Neural progenitor cell (in vitro differentiated cells): ENCODE results near the gene ZNF605. TPM values are rescaled to one million over a fixed set of nuclear protein-coding genes. Genes with fewer than 3 reads are reported as not detected.
A peak's percentile ranks its signal among the peaks of the same experiment; 100 is the strongest.

Experiments used
- DNase-seq: peaks from one replicate; pipeline ENCODE4 v3.0.0-alpha.2; 2016; ENCODE audit warnings: low spot score
- H2AFZ ChIP-seq: fragments of 200-600 bp; sonication (generic); replicated peaks from 2 replicates; pipeline ENCODE4 v1.6.1; 2016; ENCODE audit warnings: antibody characterized with exemption
- H3F3A ChIP-seq: fragments of 200-600 bp; sonication (generic); 2 replicates; pipeline ENCODE4 v1.6.1; 2016; ENCODE audit warnings: antibody characterized with exemption, low read depth
- H3K27ac ChIP-seq: fragments of 200-600 bp; sonication (generic); 2 replicates; pipeline ENCODE4 v1.5.1; 2016; ENCODE audit warnings: mild to moderate bottlenecking
- H3K27me3 ChIP-seq: fragments of 200-600 bp; sonication (generic); 2 replicates; pipeline ENCODE4 v1.6.1; 2016; ENCODE audit warnings: mild to moderate bottlenecking, moderate library complexity
- H3K36me3 ChIP-seq: fragments of 200-600 bp; sonication (generic); 2 replicates; pipeline ENCODE4 v1.5.1; 2016
- H3K4me1 ChIP-seq: fragments of 200-600 bp; sonication (generic); 2 replicates; pipeline ENCODE4 v1.6.1; 2016; ENCODE audit warnings: mixed run types
- H3K4me2 ChIP-seq: fragments of 200-600 bp; sonication (generic); 2 replicates; pipeline ENCODE4 v1.6.1; 2016
- H3K4me3 ChIP-seq: fragments of 200-600 bp; sonication (generic); 2 replicates; pipeline ENCODE4 v1.5.1; 2016
- H3K79me2 ChIP-seq: fragments of 200-600 bp; sonication (generic); 2 replicates; pipeline ENCODE4 v1.6.1; 2016; ENCODE audit warnings: low read depth
- H3K9ac ChIP-seq: fragments of 200-600 bp; sonication (generic); 2 replicates; pipeline ENCODE4 v1.6.1; 2016
- H3K9me3 ChIP-seq: fragments of 200-600 bp; sonication (generic); 2 replicates; pipeline ENCODE4 v1.5.1; 2016; ENCODE audit warnings: low read depth
- H4K20me1 ChIP-seq: fragments of 200-600 bp; sonication (generic); 2 replicates; pipeline ENCODE4 v1.6.1; 2016; ENCODE audit warnings: low read depth
- H3K27ac Mint-ChIP-seq: 3 replicates; pipeline ENCODE4 v1.8.0; 2021; ENCODE audit warnings: mixed read lengths
- H3K27me3 Mint-ChIP-seq: 2 replicates; pipeline ENCODE4 v1.8.0; 2022; ENCODE audit warnings: low read depth, mild to moderate bottlenecking, inconsistent platforms, moderate library complexity, mixed read lengths; ENCODE audit not compliant: insufficient read depth
- H3K36me3 Mint-ChIP-seq: 3 replicates; pipeline ENCODE4 v1.8.0; 2021; ENCODE audit warnings: mixed read lengths
- H3K4me1 Mint-ChIP-seq: 3 replicates; pipeline ENCODE4 v1.8.0; 2021; ENCODE audit warnings: mixed read lengths
- H3K4me3 Mint-ChIP-seq: 3 replicates; pipeline ENCODE4 v1.8.0; 2021; ENCODE audit warnings: mild to moderate bottlenecking, moderate library complexity, mixed read lengths
- H3K9me3 Mint-ChIP-seq: 3 replicates; pipeline ENCODE4 v1.8.0; 2020; ENCODE audit warnings: mixed read lengths
- CTCF ChIP-seq: fragments of 200-600 bp; sonication (generic); IDR thresholded peaks from 2 replicates; pipeline ENCODE4 v1.5.1; 2017; ENCODE audit warnings: antibody characterized with exemption, mild to moderate bottlenecking
- EZH2 ChIP-seq: fragments of 200-600 bp; sonication (generic); IDR thresholded peaks from 2 replicates; pipeline ENCODE4 v1.6.1; 2017; ENCODE audit warnings: antibody characterized with exemption, mild to moderate bottlenecking, moderate library complexity
- EZH2phosphoT487 ChIP-seq: fragments of 200-600 bp; sonication (generic); IDR thresholded peaks from 2 replicates; pipeline ENCODE4 v1.6.1; 2017; ENCODE audit warnings: antibody characterized with exemption
- total RNA-seq: library from RNA; depleted of rRNA; stranded (reverse); fragments of >200 nt; gene quantifications from 2 replicates; pipeline ENCODE4 v1.2.3, GENCODE V29; 2015; ENCODE audit warnings: low replicate concordance

ZNF605 gene
- total RNA-seq, 1 donor from 2014 or later, result 28.8 TPM

GRCh38 chr12:132904718-132905328 lies 51.3 kb downstream of the ZNF605 start:
- Histone ChIP-seq H3K27me3 (peaks cover 37% of the 10 kb centered on the region), H3K27ac (no peak overlapping the region), H3K4me1 (peaks cover 4% of the 10 kb centered on the region), H3K9me3 (no peaks in the 10 kb centered on the region), H4K20me1 (no peaks in the 10 kb centered on the region), H3K79me2 (no peaks in the 10 kb centered on the region), H3F3A (peaks cover 24% of the 10 kb centered on the region), H3K9ac (no peak overlapping the region), H3K4me2 (no peak overlapping the region), H3K4me3 (no peak overlapping the region), H2AFZ (peak overlapping the region; percentile 73), H3K36me3 (no peaks in the 10 kb centered on the region)
- H3K4me3 Mint-ChIP-seq, result no peak overlapping the region
- peak; percentile 90 for DNase-seq
- H3K27ac Mint-ChIP-seq, result no peak overlapping the region
- peaks cover 2% of the 10 kb centered on the region for H3K27me3 Mint-ChIP-seq
- H3K9me3 Mint-ChIP-seq, result peaks cover 41% of the 10 kb centered on the region
- no peaks in the 10 kb centered on the region for H3K4me1 Mint-ChIP-seq
- H3K36me3 Mint-ChIP-seq, result peaks cover 7% of the 10 kb centered on the region
- TF ChIP-seq EZH2phosphoT487, result no peak
- TF ChIP-seq EZH2, result no peak
- TF ChIP-seq CTCF, result peak; percentile 85

- Histone ChIP-seq H3K4me2 (no peak overlapping the region), H3K27ac (no peak overlapping the region), H4K20me1 (no peaks in the 10 kb centered on the region), H3K27me3 (no peaks in the 10 kb centered on the region), H3K9ac (no peak overlapping the region), H3F3A (no peaks in the 10 kb centered on the region), H3K9me3 (no peaks in the 10 kb centered on the region), H3K36me3 (no peaks in the 10 kb centered on the region), H3K4me1 (no peaks in the 10 kb centered on the region), H3K79me2 (no peaks in the 10 kb centered on the region), H2AFZ (no peak overlapping the region), H3K4me3 (no peak overlapping the region)
- no peak for DNase-seq
- Mint-ChIP-seq H3K36me3 (peaks cover 3% of the 10 kb centered on the region), H3K27me3 (no peaks in the 10 kb centered on the region), H3K4me1 (no peaks in the 10 kb centered on the region), H3K9me3 (peaks cover 27% of the 10 kb centered on the region), H3K4me3 (no peak overlapping the region), H3K27ac (no peak overlapping the region)
- TF ChIP-seq EZH2, result no peak
These were observed 57.1 kb downstream of the ZNF605 start for GRCh38 chr12:132899033-132899432.

GRCh38 chr12:132888852-132889251 lies 67.3 kb downstream of the ZNF605 start:
- peak overlapping the region; percentile 97 for H3K4me3 ChIP-seq
- H3K9ac ChIP-seq, result no peak overlapping the region
- Mint-ChIP-seq H3K9me3 (peaks cover 57% of the 10 kb centered on the region), H3K4me1 (peaks cover 7% of the 10 kb centered on the region), H3K27me3 (peaks cover 5% of the 10 kb centered on the region), H3K4me3 (peak overlapping the region; percentile 77), H3K36me3 (peaks cover 23% of the 10 kb centered on the region), H3K27ac (no peak overlapping the region)
- no peak overlapping the region for H3K27ac ChIP-seq
- no peak for TF ChIP-seq EZH2phosphoT487
- H3K27me3 ChIP-seq, result no peaks in the 10 kb centered on the region
- H3K4me2 ChIP-seq, result peak overlapping the region; percentile 84
- peaks cover 26% of the 10 kb centered on the region for H3F3A ChIP-seq
- no peaks in the 10 kb centered on the region for H3K36me3 ChIP-seq
- peaks cover 14% of the 10 kb centered on the region for H3K79me2 ChIP-seq
- H3K4me1 ChIP-seq, result peaks cover 12% of the 10 kb centered on the region
- H4K20me1 ChIP-seq, result no peaks in the 10 kb centered on the region
- H2AFZ ChIP-seq, result peak overlapping the region; percentile 59
- H3K9me3 ChIP-seq, result no peaks in the 10 kb centered on the region
- DNase-seq, result peak; percentile 51

- Mint-ChIP-seq H3K9me3 (peaks cover 63% of the 10 kb centered on the region), H3K36me3 (peaks cover 26% of the 10 kb centered on the region), H3K4me3 (peak within 1 kb of the TSS; percentile 96), H3K27ac (peak within 1 kb of the TSS; percentile 94), H3K27me3 (peaks cover 5% of the 10 kb centered on the region), H3K4me1 (peaks cover 7% of the 10 kb centered on the region)
- peak within 1 kb of the TSS; percentile 95 for H2AFZ ChIP-seq
- H3K9ac ChIP-seq, result peak within 1 kb of the TSS; percentile 78
- peak; percentile 99 for DNase-seq
- H3K4me3 ChIP-seq, result peak within 1 kb of the TSS; percentile 97
- H3K27me3 ChIP-seq, result no peaks in the 10 kb centered on the region
- peak within 1 kb of the TSS; percentile 94 for H3K4me2 ChIP-seq
- no peak for TF ChIP-seq CTCF
- no peak for TF ChIP-seq EZH2phosphoT487
- TF ChIP-seq EZH2, result no peak
- H3K9me3 ChIP-seq, result no peaks in the 10 kb centered on the region
- H4K20me1 ChIP-seq, result no peaks in the 10 kb centered on the region
- H3K4me1 ChIP-seq, result peaks cover 12% of the 10 kb centered on the region
- peaks cover 26% of the 10 kb centered on the region for H3F3A ChIP-seq
- H3K36me3 ChIP-seq, result no peaks in the 10 kb centered on the region
- peaks cover 14% of the 10 kb centered on the region for H3K79me2 ChIP-seq
- H3K27ac ChIP-seq, result peak within 1 kb of the TSS; percentile 90
These were observed 68.4 kb downstream of the ZNF605 start, which contains the start of gene CHFR for GRCh38 chr12:132887513-132888351. TSS of gene CHFR (minus strand) at chr12:132887605. CDS start at chr12:132887328, 277 bp downstream.
